HG03460 (cell line): ENCODE data around the gene POLR2I.
"Not testable (repeated sequence)": the region's sequence is repeated elsewhere in the genome, so short reads cannot be mapped to it uniquely, and the experiment has no call there.

Experiments used
- ATAC-seq: cut with Tn5 transposase; IDR thresholded peaks from one replicate; pipeline ENCODE4 v1.9.1; 2021; ENCODE audit not compliant: unreplicated experiment

Gene POLR2I

DNA sequence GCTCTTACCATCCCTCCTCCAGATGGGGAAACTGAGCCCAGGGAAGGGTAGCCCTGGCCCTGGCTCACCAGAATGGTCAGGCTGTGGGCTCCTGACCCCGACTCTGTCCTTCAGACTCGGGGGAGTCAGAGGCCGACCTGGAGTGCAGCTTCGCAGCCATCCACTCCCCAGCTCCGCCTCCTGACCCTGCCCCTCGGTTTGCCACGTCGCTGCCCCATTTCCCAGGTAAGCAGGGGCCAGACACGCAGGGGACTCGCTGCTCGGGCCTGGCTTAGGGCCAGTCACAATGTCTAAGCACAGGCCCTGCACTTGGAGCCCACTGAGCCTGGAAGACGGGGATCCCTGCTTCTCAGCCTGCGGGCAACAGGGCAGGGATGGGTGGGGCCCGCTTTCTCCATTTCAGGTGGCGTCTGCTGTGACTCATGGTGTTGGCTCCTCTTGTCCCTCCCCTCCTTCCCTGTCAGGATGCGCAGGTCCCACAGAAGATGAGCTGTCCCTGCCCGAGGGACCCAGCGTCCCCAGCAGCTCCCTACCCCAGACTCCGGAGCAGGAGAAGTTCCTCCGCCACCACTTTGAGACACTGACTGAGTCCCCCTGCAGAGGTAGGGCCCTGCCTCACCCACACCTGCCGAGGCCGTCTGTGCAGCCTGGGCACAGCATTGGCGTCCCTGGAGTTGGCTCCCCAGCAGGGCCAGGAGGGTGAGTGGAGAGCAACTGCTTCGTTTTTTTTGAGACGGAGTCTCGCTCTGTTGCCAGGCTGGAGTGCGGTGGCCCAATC lies 12.9 kb downstream of the POLR2I start:
- no peak for ATAC-seq

GRCh38 chr19:36100476-36100875 lies 14.2 kb downstream of the POLR2I start:
- no peak for ATAC-seq

- ATAC-seq = no peak
Observed at GRCh38 chr19:36099166-36099785, 15.4 kb downstream of the POLR2I start.

DNA sequence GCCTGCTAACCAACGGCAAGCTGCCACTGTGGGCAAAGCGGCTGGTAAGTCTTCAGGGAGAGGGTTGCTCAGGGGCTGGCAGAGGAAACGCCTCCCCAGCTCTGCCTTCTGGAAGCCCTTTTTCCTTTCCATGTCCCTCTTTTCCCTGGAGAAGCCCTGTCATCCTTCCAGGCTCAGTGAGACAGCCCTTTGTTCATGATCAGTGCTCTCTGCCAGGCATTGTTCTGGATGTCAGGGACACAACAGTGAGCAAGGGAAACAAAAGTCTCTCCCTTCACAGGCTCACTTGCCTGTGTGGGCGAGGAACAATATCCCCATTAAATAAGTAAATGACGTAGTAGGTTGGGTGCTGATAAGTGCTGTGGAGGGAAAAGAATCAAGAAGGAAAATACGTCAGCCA lies 17.6 kb downstream of the POLR2I start:
- no peak for ATAC-seq

DNA sequence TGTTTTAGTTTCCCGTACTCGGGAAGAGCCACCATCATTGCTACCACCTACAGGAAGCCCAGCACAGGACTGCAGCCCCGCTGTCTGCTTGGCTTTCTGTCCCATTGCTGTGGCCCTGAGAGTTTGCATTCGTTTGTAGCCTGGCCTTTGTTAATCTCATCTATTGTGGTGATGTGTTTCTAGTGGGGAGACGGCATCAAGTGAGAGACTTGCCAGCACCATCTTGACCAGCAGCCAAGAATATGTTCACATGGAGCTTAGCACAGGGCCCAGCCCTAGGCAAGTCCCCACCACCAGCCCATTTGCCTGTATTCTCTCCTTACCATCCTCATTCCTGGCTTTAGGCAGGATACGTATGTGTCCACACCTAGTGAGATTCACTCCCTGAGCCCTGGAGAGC lies 21.0 kb downstream of the POLR2I start:
- ATAC-seq = no peak

GRCh38 chr19:36093146-36093662 lies 21.5 kb downstream of the POLR2I start:
- no peak for ATAC-seq

DNA sequence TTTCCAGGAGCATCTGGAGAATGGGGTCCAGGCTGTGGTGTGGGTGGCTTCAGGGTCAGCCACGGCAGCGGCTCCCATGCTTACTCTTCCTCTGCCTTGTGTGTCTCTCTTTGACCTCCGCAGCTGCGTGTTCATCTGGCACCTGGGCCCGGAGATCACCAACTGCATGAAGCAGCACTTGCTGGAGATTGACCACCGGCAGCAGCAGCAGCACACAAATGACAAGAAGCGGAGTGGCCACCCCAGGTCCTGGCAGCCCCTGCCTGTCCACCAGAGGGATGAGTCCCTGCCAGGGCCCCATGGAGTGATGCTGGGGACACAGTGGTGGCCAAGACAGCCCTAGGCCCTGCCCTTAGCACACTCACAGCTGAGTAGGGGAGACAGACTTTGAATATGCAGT lies 22.1 kb downstream of the POLR2I start:
- ATAC-seq = no peak

DNA sequence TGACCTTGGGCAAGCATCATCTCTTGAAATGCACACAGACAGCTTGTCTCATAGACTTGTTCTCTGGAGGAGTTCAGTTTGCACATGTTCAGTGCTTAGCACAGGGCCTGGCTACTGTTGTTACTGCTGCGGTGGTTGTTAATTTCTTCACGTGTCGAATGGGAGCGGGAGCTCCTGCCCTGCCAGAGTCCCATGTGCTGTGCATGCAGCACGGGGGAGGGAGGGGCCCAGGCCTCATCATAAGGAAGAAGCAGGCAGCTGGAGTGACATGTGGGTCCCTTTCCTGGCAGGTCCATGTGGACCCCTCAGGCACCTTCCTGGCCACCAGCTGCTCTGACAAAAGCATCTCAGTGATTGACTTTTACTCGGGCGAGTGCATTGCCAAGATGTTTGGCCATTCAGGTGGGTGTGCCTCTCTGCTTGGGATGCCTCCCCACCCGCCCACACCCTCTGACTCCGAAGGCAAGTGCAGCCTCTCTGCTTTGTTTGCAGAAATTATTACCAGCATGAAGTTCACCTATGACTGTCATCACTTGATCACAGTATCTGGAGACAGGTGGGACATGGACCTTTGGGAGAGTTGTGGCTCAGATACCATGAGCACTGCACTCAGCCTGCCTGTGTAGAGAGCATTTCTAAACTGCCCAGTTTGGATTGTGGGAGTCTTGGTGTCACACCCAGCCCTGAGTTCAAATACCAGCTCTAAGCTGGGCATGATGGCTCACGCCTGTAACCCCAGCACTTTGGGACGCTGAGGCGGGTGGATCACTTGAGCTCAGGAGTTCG lies 23.6 kb downstream of the POLR2I start:
- no peak for ATAC-seq

DNA sequence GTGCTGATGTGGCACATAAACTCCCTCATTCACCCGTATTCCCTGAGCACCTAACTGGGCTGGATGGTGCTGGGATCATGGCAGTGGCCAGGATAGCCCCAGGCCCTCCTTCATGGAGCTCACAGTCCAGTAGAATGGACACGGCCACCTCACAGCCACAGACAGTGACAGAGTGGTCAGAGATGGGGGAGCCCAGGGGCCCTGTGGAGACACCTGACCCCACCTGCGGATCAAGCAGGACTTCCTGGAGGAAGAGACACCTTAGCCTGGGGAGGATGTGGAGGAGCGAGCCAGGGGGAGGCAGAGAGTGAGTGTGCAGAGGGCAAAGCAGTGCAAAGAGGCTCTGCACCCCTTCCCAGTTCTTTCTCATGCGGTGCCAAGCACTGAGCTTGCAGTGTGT lies 24.8 kb downstream of the POLR2I start:
- ATAC-seq = no peak

GRCh38 chr19:36086326-36086725 lies 28.3 kb downstream of the POLR2I start:
- no peak for ATAC-seq

DNA sequence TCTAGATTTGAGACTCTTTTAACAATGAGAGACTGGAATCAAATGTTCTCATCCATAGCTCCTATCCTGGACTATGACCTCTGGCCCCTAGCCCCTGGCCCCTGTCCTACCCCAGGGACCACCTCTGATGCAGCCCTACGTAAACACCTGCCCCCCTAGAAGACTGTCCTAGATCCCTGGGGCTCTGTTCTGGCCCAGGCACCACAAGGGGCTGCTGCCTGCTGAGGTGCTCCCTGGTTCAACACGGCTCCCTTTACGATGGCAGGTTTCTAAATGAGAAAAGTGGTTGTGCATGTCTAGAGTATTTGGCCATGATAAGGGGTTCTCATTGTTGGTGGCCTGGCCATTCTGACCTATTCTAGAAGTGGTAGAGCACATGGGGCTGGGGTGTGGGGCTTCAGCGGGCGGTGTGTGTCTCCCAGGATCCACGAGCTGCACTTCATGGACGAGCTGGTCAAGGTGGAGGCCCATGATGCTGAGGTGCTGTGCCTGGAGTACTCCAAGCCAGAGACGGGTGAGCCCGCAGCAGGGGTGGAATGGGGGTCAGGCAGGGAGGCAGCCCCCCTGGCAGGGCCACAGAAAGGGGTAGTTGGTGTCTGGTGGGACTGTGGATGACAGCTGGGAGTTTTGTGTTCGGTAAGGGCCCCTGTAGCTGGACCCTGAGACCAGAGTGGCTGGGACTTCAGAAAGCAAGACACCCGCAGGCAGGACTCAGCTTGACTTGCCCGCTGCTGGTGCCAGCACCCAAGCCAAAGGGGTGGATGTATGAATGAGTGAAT lies 30.3 kb downstream of the POLR2I start:
- no peak for ATAC-seq

DNA sequence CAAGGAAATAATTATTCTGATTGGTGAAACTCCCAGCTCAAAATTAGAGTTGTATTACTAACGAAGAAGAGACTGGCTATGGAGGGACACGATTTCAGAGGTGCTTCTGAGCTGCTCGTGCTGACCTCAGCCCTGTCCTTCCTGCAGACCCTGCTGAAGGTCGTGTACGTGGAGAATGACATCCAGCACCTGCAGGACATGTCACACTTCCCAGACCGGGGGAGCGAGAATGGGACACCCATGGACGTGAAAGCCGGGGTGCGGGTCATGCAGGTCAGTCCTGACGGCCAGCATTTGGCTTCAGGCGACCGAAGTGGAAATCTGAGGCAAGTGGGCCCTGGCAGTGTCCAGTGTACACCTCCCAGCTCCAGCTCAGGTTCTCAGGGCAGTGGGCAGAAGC lies 31.8 kb downstream of the POLR2I start:
- ATAC-seq = no peak

GRCh38 chr19:36081894-36082293 lies 32.8 kb downstream of the POLR2I start:
- ATAC-seq = no peak

- no peak for ATAC-seq
Observed at GRCh38 chr19:36081385-36081784, 33.3 kb downstream of the POLR2I start.

DNA sequence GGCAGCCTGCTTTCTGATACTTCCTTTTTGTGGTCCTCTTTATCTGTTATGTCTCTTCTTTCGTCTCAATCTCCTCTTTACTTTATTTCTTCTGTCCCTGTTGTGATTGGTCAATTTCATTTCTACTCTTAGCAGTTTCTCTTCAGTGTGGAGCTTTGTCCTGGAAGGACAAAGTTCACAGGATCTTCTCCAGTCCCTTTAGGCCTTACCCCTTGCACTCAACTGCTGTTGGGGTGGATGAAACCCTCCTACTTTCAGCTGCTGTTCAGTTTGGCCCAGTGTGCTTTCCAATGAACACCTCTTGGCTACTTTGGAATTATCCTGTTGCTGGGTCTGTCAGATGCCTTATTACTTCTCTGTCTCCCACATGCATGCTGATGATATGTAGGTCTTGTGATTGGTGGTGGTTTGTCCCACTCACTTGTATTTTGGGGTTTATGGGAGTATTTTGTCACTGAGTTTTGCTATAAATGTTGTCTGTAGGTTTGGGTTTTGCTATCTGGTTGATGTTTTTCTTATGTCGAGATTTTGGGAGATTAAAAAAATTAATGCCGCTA lies 35.2 kb downstream of the POLR2I start:
- no peak for ATAC-seq

DNA sequence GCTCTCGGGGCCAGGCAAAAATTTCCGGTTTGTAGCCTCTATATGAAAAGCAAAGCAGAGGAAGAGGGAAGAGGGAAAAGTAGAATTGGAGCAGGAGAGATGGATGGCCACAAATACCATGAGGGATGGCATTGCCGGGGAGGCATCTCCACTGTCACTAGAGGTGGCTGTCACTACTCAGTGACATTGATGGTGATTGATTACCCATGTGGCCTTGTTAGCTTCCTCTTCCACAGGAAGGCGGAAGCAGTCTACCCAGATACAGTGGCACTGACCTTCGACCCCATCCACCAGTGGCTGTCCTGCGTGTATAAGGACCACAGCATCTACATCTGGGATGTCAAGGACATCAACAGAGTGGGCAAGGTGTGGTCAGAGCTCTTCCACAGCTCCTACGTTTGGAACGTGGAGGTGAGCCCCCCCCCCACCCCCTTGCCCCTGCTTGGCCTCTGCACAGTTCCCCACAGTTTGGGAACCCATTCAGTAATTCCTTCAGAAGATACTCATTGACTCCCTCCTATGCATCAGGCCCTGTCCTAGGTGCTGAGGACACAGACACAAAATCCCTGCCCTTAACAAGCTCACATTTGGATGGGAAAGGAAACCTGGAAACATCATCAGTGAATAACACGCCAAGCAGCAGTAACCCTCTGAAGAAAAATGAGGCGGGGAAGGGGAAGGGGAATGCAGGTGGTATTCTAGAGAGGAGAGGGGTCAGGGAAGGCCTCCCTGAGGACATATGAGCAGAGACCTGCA lies 41.4 kb downstream of the POLR2I start:
- ATAC-seq = no peak

- no peak for ATAC-seq
Observed at GRCh38 chr19:36072081-36072480, 42.6 kb downstream of the POLR2I start.

DNA sequence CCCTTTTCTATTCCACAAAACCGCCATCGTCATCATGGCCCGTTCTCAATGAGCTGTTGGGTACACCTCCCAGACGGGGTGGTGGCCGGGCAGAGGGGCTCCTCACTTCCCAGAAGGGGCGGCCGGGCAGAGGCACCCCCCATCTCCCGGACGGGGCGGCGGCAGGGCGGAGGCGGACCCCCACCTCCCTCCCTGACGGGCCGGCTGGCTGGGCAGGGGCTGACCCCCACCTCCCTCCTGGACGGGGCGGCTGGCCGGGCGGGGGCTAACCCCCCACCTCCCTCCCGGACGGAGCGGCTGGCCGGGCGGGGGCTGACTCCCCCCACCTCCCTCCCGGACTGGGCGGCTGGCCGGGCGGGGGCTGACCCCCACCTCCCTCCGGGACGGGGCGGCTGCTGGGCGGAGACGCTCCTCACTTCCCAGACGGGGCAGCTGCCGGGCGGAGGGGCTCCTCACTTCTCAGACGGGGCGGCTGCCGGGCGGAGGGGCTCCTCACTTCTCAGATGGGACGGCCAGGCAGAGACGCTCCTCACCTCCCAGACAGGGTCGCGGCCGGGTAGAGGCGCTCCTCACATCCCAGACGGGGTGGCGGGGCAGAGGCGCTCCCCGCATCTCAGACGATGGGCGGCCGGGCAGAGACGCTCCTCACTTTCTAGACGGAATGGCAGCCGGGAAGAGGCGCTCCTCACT lies 45.7 kb downstream of the POLR2I start:
- not testable (repeated sequence) for ATAC-seq

- ATAC-seq = no peak
Observed at GRCh38 chr19:36067681-36068080, 47.0 kb downstream of the POLR2I start.
